Heart left ventricle (tissue), 13 donors: ENCODE measurements around the gene SGK1.

Experiments used
- CTCF ChIP-seq, 12 donors: fragments of 200-600 bp; sonication (generic) in 4 of 12; IDR thresholded peaks; one replicate each; pipeline versions ENCODE4 v1.5.0 to v1.8.0; 2018 to 2022; ENCODE audit warnings: antibody characterized with exemption in 12 of 12, mild to moderate bottlenecking in 5 of 12
- POLR2A ChIP-seq, 2 donors: fragments of 450-650 bp; IDR thresholded peaks; one replicate each; pipeline ENCODE4 v1.6.1; 2017; ENCODE audit warnings: antibody characterized with exemption in 2 of 2, mild to moderate bottlenecking in 2 of 2, moderate library complexity in 2 of 2
- donor health status: ischemic (EF 13 %, LVEDD 7.1; RV severe dilation, severe dysfunction).
- donor health status: DM: no; HTN: yes; CAD: no.
- donor health status: DM: no; HTN: no; CAD: no.
- donor health status: ischemic (EF 25% LVEDD 6.9; RV normal size, moderate dysfunction).
- donor health status: ischemic (EF 25% LVEDD 5.7; RV mildly dilated, moderate dysfunction).
- donor health status: ischemic (EF 35%, LVEDD 5.7; RV mildly dilated, moderate dysfunction).
- donor health status: nonischemic (EF 11% LVEDD 7.7; RV severe dilation, severe dysfunction).
- donor health status: DM: yes; HTN: yes; CAD: no.
- donor health status: PGD.
- donor health status: ischemic (EF 29% LVEDD 5.4; RV normal size, mild dysfunction).
- donor health status: nonischemic (EF 23%, LVEDD 6.1; RV moderate dilation, normal function).

GRCh38 chr6:134331256-134331655 is 13.3 kb upstream of the SGK1 start:
- TF ChIP-seq CTCF (IDR thresholded peaks at IDR 0.05) (no peak), POLR2A (IDR thresholded peaks at IDR 0.05) (no peak)
